Measurements from ENCODE around the gene YWHAG. TPM values are rescaled to one million over a fixed set of nuclear protein-coding genes. Genes with fewer than 3 reads are reported as not detected.
"Not testable (repeated sequence)": the region's sequence is repeated elsewhere in the genome, so short reads cannot be mapped to it uniquely, and the experiment has no call there.

YWHAG gene
- total RNA-seq, 1 donor from 2014 or later: 200 TPM

- Mint-ChIP-seq H3K27ac (ENCODE audit: unreplicated experiment) (peak overlapping the region; percentile 98), H3K27me3 (ENCODE audit: low read depth) (no peaks in the 10 kb centered on the region), H3K4me1 (peaks cover 26% of the 10 kb centered on the region), H3K9me3 (no peaks in the 10 kb centered on the region), H3K36me3 (ENCODE audit: low read depth) (no peaks in the 10 kb centered on the region), H3K4me3 (peak overlapping the region; percentile 80)
- TF ChIP-seq CTCF (conservative IDR thresholded peaks at IDR 0.05): no peak
- DNase-seq (ENCODE audit: low read depth, low spot score): no peak
These were observed 41.6 kb downstream of the YWHAG start for GRCh38 chr7:76316984-76317781.

- DNase-seq (ENCODE audit: low read depth, low spot score): no peak
- H3K9me3 Mint-ChIP-seq: no peaks in the 10 kb centered on the region
- H3K4me1 Mint-ChIP-seq: peaks cover 31% of the 10 kb centered on the region
- TF ChIP-seq CTCF (conservative IDR thresholded peaks at IDR 0.05): no peak
- H3K27ac Mint-ChIP-seq (ENCODE audit: unreplicated experiment): no peak overlapping the region
- no peak overlapping the region for H3K4me3 Mint-ChIP-seq
- no peaks in the 10 kb centered on the region for H3K27me3 Mint-ChIP-seq (ENCODE audit: low read depth)
- no peaks in the 10 kb centered on the region for H3K36me3 Mint-ChIP-seq (ENCODE audit: low read depth)
These were observed 43.4 kb downstream of the YWHAG start for GRCh38 chr7:76315364-76315763.

- not testable (repeated sequence) for H3K9me3 Mint-ChIP-seq; DNase-seq (ENCODE audit: low read depth, low spot score); H3K36me3 Mint-ChIP-seq (ENCODE audit: low read depth); H3K27me3 Mint-ChIP-seq (ENCODE audit: low read depth); H3K4me3 Mint-ChIP-seq; H3K27ac Mint-ChIP-seq (ENCODE audit: unreplicated experiment)
- peaks cover 28% of the 10 kb centered on the region for H3K4me1 Mint-ChIP-seq
These were observed 44.1 kb downstream of the YWHAG start for GRCh38 chr7:76314740-76315139.

DNA sequence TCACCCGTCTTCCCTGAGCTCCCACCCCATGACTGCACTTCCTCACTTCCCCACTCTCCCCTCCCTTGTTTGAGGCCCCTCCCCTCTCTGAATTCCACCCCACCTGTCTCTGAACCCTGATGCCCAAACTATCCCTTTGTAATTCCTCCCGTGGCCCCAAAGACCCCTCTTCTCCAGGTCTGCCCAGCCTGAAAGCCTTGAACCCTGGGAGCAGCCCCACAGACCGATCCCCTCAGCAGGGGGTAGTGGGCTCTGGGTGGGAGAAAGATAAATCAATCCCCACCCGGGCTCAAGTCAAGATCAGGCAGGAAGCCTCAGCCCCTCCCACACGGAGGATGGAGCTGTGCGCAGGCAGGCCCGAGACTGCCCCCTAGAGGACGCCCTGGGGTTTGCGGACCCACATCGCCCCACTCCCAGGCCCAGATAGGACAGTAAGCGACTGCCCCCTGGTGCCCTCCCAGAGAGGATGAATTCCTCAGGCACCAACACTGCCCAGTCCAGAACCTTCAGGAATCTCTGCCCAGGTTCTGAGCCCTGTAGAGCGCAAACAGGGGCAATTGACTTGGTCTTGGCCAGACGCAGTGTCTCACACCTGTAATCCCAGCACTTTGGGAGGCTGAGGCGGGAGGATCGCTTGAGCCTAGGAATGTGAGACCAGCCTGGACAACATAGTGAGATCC is 44.6 kb downstream of the YWHAG start:
- Mint-ChIP-seq H3K4me3 (peak overlapping the region; percentile 77), H3K9me3 (no peaks in the 10 kb centered on the region), H3K4me1 (peaks cover 27% of the 10 kb centered on the region), H3K27me3 (ENCODE audit: low read depth) (no peaks in the 10 kb centered on the region), H3K27ac (ENCODE audit: unreplicated experiment) (no peak overlapping the region), H3K36me3 (ENCODE audit: low read depth) (no peaks in the 10 kb centered on the region)
- TF ChIP-seq CTCF (conservative IDR thresholded peaks at IDR 0.05): peak; percentile 99
- DNase-seq (ENCODE audit: low read depth, low spot score): peak; percentile 99

- H3K27me3 Mint-ChIP-seq (ENCODE audit: low read depth); H3K27ac Mint-ChIP-seq (ENCODE audit: unreplicated experiment); H3K36me3 Mint-ChIP-seq (ENCODE audit: low read depth); DNase-seq (ENCODE audit: low read depth, low spot score); H3K4me3 Mint-ChIP-seq; H3K9me3 Mint-ChIP-seq: not testable (repeated sequence)
- peaks cover 14% of the 10 kb centered on the region for H3K4me1 Mint-ChIP-seq
These were observed 47.0 kb downstream of the YWHAG start for GRCh38 chr7:76311838-76312237.

GRCh38 chr7:76310102-76310957 is 48.5 kb downstream of the YWHAG start:
- no peak for DNase-seq (ENCODE audit: low read depth, low spot score)
- Mint-ChIP-seq H3K9me3 (no peaks in the 10 kb centered on the region), H3K36me3 (ENCODE audit: low read depth) (no peaks in the 10 kb centered on the region), H3K27ac (ENCODE audit: unreplicated experiment) (peak overlapping the region; percentile 43), H3K4me3 (no peak overlapping the region), H3K4me1 (peaks cover 19% of the 10 kb centered on the region), H3K27me3 (ENCODE audit: low read depth) (no peaks in the 10 kb centered on the region)
- no peak for TF ChIP-seq CTCF (conservative IDR thresholded peaks at IDR 0.05)

GRCh38 chr7:76309341-76310101 is 49.3 kb downstream of the YWHAG start:
- H3K36me3 Mint-ChIP-seq (ENCODE audit: low read depth); DNase-seq (ENCODE audit: low read depth, low spot score); H3K27me3 Mint-ChIP-seq (ENCODE audit: low read depth); H3K4me3 Mint-ChIP-seq; H3K9me3 Mint-ChIP-seq; H3K27ac Mint-ChIP-seq (ENCODE audit: unreplicated experiment): not testable (repeated sequence)
- peaks cover 19% of the 10 kb centered on the region for H3K4me1 Mint-ChIP-seq

DNA sequence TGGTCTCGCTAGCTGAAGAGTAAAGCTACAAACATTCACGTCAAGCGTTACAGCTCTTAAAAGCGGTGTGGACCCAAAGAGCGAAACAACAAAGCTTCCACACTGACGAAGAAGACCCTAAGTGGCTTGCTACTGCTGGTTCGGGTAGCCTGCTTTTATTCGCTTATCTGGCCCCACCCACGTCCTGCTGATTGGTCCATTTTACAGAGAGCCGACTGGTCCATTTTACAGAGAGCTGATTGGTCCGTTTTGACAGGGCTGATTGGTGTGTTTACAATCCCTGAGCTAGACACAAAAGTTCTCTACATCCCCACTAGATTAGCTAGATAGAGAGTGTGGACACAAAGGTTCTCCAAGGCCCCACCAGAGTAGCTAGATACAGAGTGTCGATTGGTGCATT is 49.9 kb downstream of the YWHAG start:
- H3K4me3 Mint-ChIP-seq; H3K27ac Mint-ChIP-seq (ENCODE audit: unreplicated experiment); H3K27me3 Mint-ChIP-seq (ENCODE audit: low read depth); DNase-seq (ENCODE audit: low read depth, low spot score); H3K9me3 Mint-ChIP-seq; H3K36me3 Mint-ChIP-seq (ENCODE audit: low read depth): not testable (repeated sequence)
- H3K4me1 Mint-ChIP-seq: peaks cover 21% of the 10 kb centered on the region
